Measurements from ENCODE around the gene MED27. TPM values are rescaled to one million over a fixed set of nuclear protein-coding genes. Genes with fewer than 3 reads are reported as not detected.

Gene MED27
- total and polyA plus RNA-seq, 2 experiments from 2014 or later = 17.2 to 32.1 TPM

GRCh38 chr9:131995382-131995781 is 84.3 kb downstream of the MED27 start:
- H3K36me3 ChIP-seq (replicated peaks; ENCODE audit: insufficient read depth, low read depth) = no peaks in the 10 kb centered on the region
- WGBS (ENCODE audit: low lambda C conversion rate, missing lambda C conversion rate) = 89% methylated on average over 2 of the region's 2 CpGs
- H3K9me2 ChIP-seq (replicated peaks; ENCODE audit: insufficient read depth) = no peaks in the 10 kb centered on the region
- H3K27ac ChIP-seq = no peak overlapping the region
- no peak for TF ChIP-seq EZH2 (IDR thresholded peaks at IDR 0.05; ENCODE audit: borderline replicate concordance)
- no peak for TF ChIP-seq EZH2phosphoT487 (IDR thresholded peaks at IDR 0.05; ENCODE audit: low read depth, severe bottlenecking, unreplicated experiment)
- no peak for TF ChIP-seq CTCF (IDR thresholded peaks at IDR 0.05; ENCODE audit: poor library complexity)
- H3K79me2 ChIP-seq = no peaks in the 10 kb centered on the region
- H3K27me3 ChIP-seq = no peaks in the 10 kb centered on the region
- no peak overlapping the region for H3K4me3 ChIP-seq
- H3K4me2 ChIP-seq = no peak overlapping the region
- H3K4me1 ChIP-seq (ENCODE audit: insufficient read depth) = no peaks in the 10 kb centered on the region
- no peak for DNase-seq (ENCODE audit: low spot score)
- no peaks in the 10 kb centered on the region for H3K9me3 ChIP-seq (ENCODE audit: low read depth)
- peaks cover 4% of the 10 kb centered on the region for H4K20me1 ChIP-seq (ENCODE audit: insufficient read depth, poor library complexity, severe bottlenecking)
- H2AFZ ChIP-seq = no peak overlapping the region

- Histone ChIP-seq H3K4me1 (ENCODE audit: insufficient read depth) (no peaks in the 10 kb centered on the region), H3K79me2 (no peaks in the 10 kb centered on the region), H3K36me3 (replicated peaks; ENCODE audit: insufficient read depth, low read depth) (no peaks in the 10 kb centered on the region), H3K27me3 (no peaks in the 10 kb centered on the region), H2AFZ (no peak overlapping the region), H3K9me3 (ENCODE audit: low read depth) (no peaks in the 10 kb centered on the region), H3K9me2 (replicated peaks; ENCODE audit: insufficient read depth) (no peaks in the 10 kb centered on the region), H4K20me1 (ENCODE audit: insufficient read depth, poor library complexity, severe bottlenecking) (peaks cover 4% of the 10 kb centered on the region), H3K27ac (no peak overlapping the region), H3K4me2 (no peak overlapping the region), H3K4me3 (no peak overlapping the region)
- DNase-seq (ENCODE audit: low spot score) = no peak
- TF ChIP-seq CTCF (IDR thresholded peaks at IDR 0.05; ENCODE audit: poor library complexity) (no peak), EZH2 (IDR thresholded peaks at IDR 0.05; ENCODE audit: borderline replicate concordance) (no peak), EZH2phosphoT487 (IDR thresholded peaks at IDR 0.05; ENCODE audit: low read depth, severe bottlenecking, unreplicated experiment) (no peak)
- WGBS (ENCODE audit: low lambda C conversion rate, missing lambda C conversion rate) = 75% methylated on average over 6 of the region's 6 CpGs
Observed at GRCh38 chr9:131994364-131995125, 85.1 kb downstream of the MED27 start.

- Histone ChIP-seq H3K4me3 (no peak overlapping the region), H3K4me2 (no peak overlapping the region), H3K9me3 (ENCODE audit: low read depth) (no peaks in the 10 kb centered on the region), H3K79me2 (no peaks in the 10 kb centered on the region), H3K4me1 (ENCODE audit: insufficient read depth) (no peaks in the 10 kb centered on the region), H3K27me3 (no peaks in the 10 kb centered on the region), H4K20me1 (ENCODE audit: insufficient read depth, poor library complexity, severe bottlenecking) (peaks cover 4% of the 10 kb centered on the region), H3K27ac (no peak overlapping the region), H3K36me3 (replicated peaks; ENCODE audit: insufficient read depth, low read depth) (no peaks in the 10 kb centered on the region), H3K9me2 (replicated peaks; ENCODE audit: insufficient read depth) (no peaks in the 10 kb centered on the region), H2AFZ (no peak overlapping the region)
- DNase-seq (ENCODE audit: low spot score) = no peak
- TF ChIP-seq CTCF (IDR thresholded peaks at IDR 0.05; ENCODE audit: poor library complexity) (no peak), EZH2 (IDR thresholded peaks at IDR 0.05; ENCODE audit: borderline replicate concordance) (no peak), EZH2phosphoT487 (IDR thresholded peaks at IDR 0.05; ENCODE audit: low read depth, severe bottlenecking, unreplicated experiment) (no peak)
- 55% methylated on average over 10 of the region's 10 CpGs for WGBS (ENCODE audit: low lambda C conversion rate, missing lambda C conversion rate)
Observed at GRCh38 chr9:131992906-131993657, 86.6 kb downstream of the MED27 start.

Data from hepatocyte (in vitro differentiated cells).